Measurements from ENCODE around the gene SLC18A2.

Gene SLC18A2

GRCh38 chr10:117239051-117239450 lies 1.9 kb upstream of the SLC18A2 start:
- no peak for DNase-seq

GRCh38 chr10:117239721-117240620 lies 943 bp upstream of the SLC18A2 start:
- no peak for DNase-seq

GRCh38 chr10:117241541-117242462 lies 888 bp downstream of the SLC18A2 start:
- no peak for DNase-seq

GRCh38 chr10:117242463-117242832 lies 1.5 kb downstream of the SLC18A2 start:
- DNase-seq, result no peak

- no peak for DNase-seq
Measured at GRCh38 chr10:117246997-117247671, 6.2 kb downstream of the SLC18A2 start.

GRCh38 chr10:117248750-117249465 lies 8.0 kb downstream of the SLC18A2 start:
- no peak for DNase-seq

- no peak for DNase-seq
Measured at GRCh38 chr10:117249493-117250093, 8.7 kb downstream of the SLC18A2 start.

- no peak for DNase-seq
Measured at GRCh38 chr10:117250411-117250810, 9.5 kb downstream of the SLC18A2 start.

GRCh38 chr10:117253908-117254307 lies 13.0 kb downstream of the SLC18A2 start:
- DNase-seq, result no peak

- no peak for DNase-seq
Measured at GRCh38 chr10:117254338-117254737, 13.4 kb downstream of the SLC18A2 start.

GRCh38 chr10:117254774-117255735 lies 14.1 kb downstream of the SLC18A2 start:
- no peak for DNase-seq

- DNase-seq, result no peak
Measured at GRCh38 chr10:117255835-117256460, 15.0 kb downstream of the SLC18A2 start.

GRCh38 chr10:117256910-117257309 lies 16.0 kb downstream of the SLC18A2 start:
- no peak for DNase-seq

GRCh38 chr10:117257721-117258120 lies 16.8 kb downstream of the SLC18A2 start:
- DNase-seq, result no peak

- no peak for DNase-seq
Measured at GRCh38 chr10:117259279-117259678, 18.4 kb downstream of the SLC18A2 start.

GRCh38 chr10:117260084-117260483 lies 19.2 kb downstream of the SLC18A2 start:
- DNase-seq, result no peak

- DNase-seq, result no peak
Measured at GRCh38 chr10:117261501-117261900, 20.6 kb downstream of the SLC18A2 start.

GRCh38 chr10:117262291-117262902 lies 21.5 kb downstream of the SLC18A2 start:
- DNase-seq, result no peak

GRCh38 chr10:117262903-117263293 lies 22.0 kb downstream of the SLC18A2 start:
- DNase-seq, result no peak

GRCh38 chr10:117264782-117265181 lies 23.9 kb downstream of the SLC18A2 start:
- DNase-seq, result no peak

All from T1000 (cell line).